ENCODE results near the gene SLC7A14.

Gene SLC7A14

DNA sequence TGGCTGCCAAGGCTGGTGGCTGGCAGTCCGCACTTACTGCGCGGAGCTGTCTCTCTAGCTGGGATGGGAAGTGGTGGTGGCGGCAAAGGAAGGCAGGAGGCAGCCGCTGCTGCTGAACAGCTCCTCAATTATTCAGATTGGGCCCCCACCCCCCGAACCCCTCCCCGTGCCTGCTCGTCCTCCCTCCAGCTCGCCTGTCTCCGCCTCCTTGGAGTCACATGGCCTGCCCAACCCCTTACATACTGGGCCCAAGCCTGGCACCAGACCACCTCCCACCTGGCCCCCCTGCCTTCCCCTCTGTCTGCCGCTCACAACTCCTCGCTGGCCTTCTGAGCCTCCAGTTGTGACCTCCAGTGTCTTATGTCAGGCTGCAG is at the start of gene SLC7A14:
TSS of gene SLC7A14 (minus strand) at position 139 of the 374 bp plus-strand sequence. CDS start 59,139 bp downstream, outside the sequence.
- DNase-seq (ENCODE audit: low spot score) = no peak

DNA sequence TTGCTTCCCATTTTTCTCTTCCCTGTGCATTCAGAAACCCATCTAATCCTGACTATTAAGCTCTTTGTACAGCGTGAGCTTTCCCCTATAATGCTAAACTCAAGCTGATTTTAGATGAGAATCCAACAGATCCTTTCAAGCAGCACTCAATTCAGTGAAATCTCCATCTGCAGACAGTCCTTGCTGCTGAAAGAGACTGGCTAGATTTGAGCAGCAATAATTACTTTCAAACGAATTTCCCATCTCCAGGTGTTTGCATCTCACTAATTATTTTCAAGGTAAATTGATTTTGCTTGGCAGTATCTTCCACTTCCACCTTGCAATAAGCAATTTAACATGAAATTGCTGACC is 49.5 kb upstream of the SLC7A14 start:
- DNase-seq (ENCODE audit: low spot score) = no peak

DNA sequence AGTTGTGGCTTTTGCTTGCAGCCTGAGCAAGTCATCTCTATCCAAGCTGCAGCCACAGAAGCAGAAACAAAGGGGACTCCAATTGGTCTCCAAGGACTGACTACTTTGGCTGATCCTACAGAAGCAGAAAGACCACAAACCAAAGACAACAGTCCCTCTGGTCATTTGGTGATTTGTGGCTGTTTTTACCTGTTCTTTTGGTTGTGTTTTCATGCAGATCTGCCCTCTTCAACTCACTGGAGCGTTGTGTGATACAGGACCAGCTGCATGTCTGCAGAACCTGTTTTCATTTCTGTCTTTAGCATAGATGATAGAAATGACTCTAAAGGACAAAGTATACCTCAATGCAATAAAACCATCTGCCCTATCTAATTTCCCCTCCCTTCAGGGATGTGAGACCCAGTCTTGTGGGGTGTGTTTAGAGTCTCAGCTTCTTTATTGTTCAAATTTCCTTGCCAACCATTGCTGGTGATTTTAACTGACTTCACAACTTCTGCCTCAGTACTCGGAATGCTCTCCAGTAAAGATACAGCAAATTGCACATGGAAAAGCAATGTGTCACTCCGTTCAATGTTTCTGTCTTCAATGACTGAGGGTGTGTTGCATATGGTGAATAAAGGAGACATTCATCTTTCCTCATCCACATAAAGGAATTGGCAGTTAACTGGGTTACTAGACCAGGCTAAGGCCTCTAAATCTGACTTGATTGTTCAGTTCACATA is 48.9 kb upstream of the SLC7A14 start:
- peak; percentile 49 for DNase-seq (ENCODE audit: low spot score)

DNA sequence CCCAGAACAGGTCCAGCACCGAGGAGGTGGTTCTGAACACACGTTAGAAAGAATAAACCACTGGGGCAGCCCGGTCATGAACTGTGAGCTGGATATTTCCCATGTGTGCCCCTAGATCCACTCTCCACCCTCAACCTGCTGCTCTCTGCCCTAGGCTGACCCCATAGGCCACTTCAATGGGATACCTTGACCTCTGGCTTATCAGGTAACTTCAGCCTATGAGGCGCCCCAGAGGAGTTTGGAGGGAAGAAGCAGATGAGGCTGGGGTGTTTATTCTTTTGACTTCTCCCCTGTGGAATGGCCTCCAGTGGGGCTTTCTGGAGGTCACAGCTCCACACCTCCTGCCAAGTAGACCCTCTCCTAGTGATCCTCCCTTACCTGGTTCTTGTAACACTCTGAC is 47.7 kb upstream of the SLC7A14 start:
- DNase-seq (ENCODE audit: low spot score) = no peak

DNA sequence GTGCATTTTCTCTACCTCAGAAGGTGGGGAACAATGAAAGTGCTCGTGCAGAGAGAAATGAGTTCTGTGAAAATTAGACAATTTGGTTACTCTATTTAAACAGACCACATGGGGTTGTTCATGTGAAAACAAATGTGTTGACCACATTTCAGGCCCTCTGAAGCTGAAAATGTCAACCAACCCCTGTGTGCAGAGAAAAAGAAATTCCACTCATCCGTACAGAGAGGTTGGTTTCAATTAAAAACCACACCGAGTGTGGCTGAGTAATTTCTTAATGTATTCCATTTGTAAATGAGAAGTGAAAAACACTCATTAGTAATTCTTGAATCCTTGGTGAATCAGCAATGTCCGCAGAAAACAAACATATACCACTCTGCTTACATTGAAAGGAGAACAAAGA is 46.9 kb upstream of the SLC7A14 start:
- peak; percentile 61 for DNase-seq (ENCODE audit: low spot score)

DNA sequence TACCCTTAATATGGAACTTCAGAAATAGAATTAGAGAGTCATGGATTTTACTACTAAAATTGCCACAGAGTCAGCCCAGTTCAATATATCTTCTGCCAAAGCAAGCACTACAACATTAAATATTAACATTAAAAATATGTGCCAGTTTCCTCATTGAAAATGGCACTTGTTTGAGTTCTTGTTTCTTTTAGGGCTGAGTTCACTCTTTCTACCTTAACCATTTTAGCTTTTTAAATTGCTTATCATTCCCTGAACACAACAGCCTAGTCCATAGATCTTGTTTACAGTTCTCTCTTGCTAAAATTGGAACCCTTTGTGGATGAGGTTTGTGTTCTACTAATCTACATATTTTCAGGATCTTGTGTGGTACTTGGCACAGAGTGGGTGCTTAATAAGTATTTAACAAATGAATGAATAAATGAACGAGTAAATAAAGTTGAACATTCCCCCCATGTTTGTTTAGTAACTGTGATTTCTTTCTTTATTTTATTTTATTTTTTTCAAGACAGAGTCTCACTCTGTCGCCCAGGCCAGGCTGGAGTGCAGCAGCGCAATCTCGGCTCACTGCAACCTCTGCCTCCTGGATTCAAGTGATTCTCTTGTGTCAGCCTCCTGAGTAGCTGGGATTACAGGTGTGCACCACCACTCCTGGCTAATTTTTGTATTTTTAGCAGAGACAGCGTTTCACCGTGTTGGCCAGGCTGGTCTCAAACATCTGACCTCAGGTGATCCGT is 46.0 kb upstream of the SLC7A14 start:
- DNase-seq (ENCODE audit: low spot score) = no peak

DNA sequence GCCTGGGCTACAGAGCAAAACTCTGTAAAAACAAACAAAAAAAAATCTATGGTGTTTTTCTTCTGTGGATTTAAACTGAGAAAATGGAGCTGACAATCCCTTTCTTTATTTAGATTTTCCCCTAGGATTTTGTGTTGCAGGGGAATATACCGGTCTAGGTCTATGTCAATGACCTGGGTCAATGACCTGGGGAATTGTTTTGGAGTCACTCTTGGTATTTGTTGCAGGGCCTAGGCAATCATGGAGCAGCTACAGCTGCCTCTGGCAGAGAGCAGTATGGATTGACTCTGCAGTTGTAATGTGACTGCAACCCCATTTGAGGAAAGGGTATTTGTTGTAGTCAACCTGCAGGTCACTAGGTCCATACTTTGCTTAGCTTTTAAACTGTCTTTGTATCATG is 37.6 kb upstream of the SLC7A14 start:
- no peak for DNase-seq (ENCODE audit: low spot score)

DNA sequence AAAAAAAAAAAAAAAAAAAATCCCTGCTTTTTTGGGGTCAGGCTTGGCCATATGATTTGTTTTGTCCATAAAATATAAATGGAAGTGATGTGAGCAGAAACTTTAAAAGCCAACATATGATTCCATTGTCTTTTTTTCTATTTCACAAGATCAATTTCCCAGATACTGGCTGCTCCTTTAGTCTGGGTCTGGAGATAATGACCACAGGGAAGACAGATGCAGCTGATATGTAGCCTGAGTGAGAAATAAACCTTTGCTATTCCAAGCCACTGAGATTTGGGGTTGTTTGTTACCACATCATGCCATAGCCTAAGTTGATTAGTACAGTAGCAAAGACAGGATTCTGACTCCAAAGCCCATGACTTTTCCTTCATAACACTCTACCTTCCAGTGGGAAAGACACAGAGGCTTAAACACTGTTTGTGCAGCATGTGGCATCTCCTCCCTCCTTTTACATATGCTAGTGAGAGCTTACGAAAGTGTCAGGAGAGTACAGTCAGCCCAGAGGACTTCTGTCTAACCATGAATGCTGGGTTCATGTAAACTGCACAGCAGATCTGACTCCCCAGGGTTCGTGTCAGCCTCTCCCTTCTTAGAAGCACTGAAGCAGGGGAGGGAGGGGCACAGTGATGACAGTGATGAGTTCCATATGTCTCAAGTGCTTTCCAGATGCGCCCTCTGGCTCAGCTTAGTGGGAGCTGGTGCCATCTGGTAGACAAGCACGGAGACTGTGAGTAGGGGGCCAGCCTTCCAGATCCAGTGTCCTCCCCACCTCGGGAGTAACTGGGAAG is 36.7 kb upstream of the SLC7A14 start:
- DNase-seq (ENCODE audit: low spot score) = no peak

DNA sequence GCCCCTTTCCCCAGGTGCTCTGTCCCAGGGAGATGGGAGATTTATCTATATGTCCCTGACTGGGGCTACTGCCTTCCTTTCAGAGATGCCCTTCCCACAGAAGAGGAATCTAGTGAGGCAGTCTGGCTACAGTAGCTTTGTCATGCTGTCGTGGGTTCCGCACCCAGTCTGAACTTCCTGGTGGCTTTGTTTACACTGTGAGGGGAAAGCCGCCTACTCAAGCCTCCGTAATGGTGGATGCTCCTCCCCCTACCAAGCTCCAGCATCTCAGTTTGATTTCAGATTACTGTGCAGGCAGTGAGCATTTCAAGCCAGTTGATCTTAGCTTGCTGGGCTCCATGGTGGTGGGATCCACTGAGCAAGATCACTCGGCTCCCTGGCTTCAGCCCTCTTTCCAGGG is 35.4 kb upstream of the SLC7A14 start:
- DNase-seq (ENCODE audit: low spot score) = no peak

DNA sequence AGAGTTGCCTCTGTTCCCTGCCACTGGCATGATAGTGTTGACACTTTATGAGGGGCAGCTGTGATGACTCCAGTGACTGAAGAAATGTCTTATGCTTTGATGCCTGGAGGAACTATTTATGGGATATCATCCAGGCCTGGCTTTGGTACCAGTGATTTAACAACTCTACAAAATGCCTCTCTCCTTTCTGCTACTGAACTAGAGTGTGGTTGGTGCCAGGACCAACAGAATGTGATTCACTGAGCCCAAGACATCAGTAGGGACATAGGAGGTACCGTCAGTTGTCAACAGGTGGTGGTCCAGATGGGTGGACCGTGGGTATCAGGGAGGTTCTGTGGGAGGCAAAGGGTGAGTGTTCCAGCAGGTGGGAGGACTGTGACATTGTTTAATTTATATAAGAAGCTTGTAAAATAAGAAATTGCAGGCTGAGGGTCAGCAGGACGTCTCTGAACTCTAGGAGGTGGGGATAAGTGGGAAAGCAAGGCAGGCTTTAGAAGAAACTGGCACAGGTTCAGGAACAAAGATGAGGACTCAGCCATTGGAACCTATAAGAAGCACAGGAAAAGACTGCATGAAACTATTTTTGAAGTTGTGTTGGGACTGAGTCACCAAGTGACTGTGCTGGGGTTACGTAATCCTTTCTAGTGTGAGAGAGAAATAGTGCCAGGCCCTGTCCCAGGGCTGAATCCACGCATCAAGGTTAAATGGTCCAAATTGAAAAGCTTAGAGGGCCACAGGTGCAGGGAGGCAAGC is 28.5 kb upstream of the SLC7A14 start:
- DNase-seq (ENCODE audit: low spot score) = no peak

DNA sequence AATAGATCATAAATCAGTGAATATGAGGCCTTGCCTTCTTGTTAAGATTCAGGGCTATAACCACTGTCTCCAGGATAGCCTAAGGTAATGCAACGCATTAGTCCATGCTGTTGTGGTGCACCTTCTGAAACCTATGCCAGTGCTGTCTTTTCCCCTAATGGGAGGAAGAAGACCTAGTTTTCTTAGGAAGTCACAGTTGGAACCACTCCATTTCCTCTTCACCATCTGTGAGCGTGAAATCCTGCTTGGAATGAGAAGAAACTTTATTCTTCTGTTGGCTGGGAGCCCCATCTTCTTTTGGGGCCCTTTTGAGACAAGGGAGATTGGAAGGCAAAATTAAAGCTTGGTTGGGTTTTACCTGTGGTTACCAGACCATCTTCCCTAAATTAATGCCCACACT is 25.9 kb upstream of the SLC7A14 start:
- no peak for DNase-seq (ENCODE audit: low spot score)

DNA sequence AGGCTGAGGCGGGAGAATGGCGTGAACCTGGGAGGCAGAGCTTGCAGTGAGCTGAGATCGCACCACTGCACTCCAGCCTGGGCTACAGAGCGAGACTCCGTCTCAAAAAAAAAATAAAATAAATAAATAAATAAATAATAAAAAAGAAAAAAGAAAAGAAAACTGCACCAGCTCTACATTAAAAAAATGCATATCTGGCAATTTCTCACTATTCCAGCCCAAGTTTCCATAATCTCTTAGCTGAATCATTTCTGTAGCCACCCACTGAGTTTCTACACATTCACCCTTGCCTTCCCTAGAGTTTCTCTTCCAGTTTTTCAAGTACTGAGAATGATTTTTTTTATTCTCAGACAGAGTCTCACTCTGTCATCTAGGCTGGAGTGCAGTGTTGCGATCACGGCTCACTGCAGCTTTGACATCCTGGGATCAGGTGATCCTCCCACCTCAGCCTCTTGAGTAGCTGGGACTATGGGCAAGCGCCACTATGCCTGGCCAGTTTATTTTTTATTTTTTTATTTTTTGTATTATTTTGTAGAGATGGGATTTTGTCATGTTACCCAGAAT is 24.5 kb upstream of the SLC7A14 start:
- no peak for DNase-seq (ENCODE audit: low spot score)

DNA sequence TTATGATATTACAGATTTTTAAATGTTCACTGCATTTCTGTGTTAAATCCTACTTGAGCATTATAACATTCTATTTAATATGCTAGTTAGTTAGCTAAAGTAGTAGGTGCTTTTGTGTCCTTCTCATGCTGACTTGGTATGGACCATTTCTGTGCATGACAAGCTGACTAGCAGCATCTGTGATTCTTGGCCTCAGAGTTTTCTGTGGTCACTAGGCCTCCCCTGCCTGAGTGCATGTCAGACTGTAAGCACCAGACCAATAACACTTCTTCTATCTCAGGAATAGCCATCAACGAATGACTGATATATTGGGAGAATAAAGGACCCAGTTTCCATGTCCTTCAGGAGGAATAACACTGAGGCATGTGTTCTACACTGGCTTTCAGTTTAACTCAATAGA is 22.6 kb upstream of the SLC7A14 start:
- DNase-seq (ENCODE audit: low spot score) = no peak

DNA sequence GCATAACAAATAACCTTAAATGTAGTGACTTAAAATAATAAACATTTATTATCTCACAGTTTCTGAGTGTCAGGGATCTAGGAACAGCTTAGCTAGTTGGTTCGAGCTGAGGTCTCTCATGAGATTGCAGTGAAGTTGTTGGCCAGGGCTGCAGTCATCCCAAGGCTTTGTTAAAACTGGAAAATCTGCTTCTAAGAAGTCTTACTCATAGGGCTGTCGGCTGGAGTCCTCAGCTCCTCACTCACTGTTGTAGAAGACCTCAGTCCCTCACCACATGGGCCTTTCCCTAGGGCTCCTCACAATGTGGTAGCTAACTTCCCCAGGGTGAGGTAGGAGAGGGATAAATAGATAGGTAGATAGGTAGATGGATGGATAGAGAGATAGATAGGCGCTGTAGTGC is 20.8 kb upstream of the SLC7A14 start:
- no peak for DNase-seq (ENCODE audit: low spot score)

DNA sequence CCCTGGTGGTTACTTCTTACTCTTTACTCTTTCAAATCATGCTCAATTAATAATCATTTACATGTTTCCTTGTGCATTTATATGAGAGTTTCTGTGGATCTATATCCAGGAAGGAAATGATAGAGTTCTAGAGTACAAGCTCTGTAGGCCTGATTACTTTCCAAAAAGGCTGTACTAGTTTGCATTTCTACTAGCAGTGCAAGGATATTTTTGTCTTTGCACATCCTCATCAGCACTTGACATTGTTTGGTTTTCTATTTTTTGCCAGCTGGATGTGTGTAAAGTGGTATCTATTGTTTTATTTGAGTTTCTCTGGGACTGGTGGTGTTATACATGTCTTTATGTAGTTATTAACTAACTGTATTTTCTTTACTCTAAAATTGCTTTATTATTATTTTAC is 19.6 kb upstream of the SLC7A14 start:
- DNase-seq (ENCODE audit: low spot score) = no peak

DNA sequence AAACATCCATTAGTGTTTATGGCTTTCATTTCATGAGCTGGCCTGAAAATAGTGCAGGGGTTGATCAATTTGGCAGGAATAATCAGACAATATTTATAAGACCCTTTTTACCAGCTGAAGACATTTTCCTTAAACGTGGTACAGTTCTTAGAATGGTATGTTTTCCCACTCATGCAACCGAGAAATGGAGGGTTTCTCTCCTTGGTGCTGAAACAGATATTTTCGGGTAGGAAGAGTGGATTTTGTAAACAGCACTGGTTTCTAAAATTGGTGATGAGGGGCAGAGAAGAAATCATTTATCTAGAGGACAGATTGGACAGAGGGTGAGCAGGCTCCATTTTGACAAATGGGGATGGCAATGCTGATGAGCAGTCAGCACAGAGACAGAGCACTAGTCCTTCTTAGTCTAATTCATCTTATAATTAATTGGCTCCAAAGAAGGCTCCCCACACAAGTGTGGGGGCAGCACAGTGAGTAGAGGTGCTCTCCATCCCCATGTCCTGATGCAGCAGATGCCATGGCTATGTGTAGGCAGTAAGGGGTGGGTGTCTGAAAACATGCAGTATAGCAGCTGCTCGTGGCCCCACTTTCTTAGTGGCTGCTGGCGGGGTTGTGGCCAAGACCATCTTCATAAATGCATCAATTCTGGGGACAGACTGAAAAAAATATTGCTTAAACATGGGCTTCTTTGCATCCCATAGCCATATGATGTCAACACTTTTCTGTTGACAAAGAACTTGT is 18.1 kb upstream of the SLC7A14 start:
- DNase-seq (ENCODE audit: low spot score) = no peak

DNA sequence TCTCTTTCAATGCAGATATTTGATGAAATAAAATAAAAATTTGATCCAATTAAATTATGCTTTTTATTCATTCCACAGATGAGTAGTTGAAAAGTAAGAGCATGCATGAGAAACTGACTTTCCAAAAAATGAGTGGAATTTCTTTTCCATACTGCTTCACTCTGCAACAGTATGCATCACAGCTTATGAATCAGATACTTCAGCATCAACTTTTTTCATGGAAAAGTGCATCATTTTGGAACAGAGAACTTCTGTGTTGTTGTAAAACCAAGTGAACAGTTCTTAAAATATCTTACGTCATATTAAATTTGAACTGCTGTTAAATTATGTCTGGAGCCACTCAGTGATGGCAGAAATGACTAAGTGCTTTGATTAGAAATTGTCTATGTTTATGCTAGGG is 16.7 kb upstream of the SLC7A14 start:
- no peak for DNase-seq (ENCODE audit: low spot score)

DNA sequence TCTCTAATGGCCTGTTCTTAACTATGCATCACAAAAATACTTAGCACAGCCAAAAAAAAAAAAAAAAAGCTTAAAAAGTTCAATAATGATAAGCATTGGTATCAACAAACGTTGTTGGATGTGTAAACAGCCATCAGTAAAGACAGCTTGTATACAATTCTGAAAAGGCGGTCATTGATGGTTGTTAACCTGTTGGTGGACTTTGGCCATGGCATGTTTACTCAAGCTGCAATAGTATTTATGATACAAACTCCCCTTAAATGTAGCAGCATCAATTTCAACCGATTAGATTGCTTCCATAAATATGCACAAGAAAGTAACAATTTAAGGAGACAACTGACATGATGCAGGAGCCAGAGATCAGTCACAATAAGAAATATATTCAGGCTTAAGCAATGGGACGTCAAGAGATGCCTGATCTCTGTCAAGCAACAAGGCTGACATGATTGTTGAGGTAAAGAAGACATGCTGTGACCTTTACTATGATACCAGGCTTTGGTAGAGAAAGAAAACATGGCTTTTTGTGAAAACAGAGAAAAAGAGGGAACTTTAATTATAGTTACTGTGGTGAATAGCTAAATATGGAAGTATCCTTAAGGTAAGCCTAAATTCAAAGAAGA is 14.2 kb upstream of the SLC7A14 start:
- DNase-seq (ENCODE audit: low spot score) = no peak

DNA sequence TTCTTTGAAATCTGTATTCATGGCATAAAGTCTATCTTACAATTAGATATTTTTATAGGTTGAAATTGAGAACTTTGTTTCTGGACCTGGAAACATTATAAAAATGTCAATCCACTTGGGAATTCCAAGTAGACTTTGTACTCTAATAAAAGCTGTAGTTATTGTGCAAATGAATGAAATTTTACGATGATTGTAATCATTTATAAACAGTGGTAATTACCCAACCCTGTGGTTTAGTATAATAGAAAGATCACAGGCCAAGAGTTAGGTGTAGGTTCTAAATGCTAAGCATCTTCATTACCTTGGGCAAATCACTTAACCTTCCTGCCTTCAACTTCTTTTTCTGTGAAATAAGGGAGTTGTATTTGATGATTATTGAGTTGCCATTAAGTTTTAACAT is 13.2 kb upstream of the SLC7A14 start:
- DNase-seq (ENCODE audit: low spot score) = no peak

DNA sequence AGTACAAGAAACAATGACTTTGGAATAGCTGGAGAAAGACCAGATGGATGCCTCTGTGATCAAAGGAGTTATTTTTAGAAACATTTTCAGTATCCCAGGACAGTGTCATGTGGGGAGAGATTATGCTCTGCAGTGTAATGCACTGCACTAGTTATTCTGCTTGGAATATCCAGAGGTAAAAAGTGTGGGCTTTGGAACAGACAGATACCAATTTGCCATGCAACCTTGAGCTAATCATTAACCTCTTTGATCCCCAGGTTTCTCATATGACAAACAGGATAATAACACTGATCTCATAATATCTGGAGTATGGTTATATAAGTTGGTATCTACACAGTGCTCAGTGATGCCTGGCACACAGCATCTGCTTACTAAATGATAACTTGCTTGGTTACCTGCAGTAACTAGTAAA is 12.2 kb upstream of the SLC7A14 start:
- no peak for DNase-seq (ENCODE audit: low spot score)

DNA sequence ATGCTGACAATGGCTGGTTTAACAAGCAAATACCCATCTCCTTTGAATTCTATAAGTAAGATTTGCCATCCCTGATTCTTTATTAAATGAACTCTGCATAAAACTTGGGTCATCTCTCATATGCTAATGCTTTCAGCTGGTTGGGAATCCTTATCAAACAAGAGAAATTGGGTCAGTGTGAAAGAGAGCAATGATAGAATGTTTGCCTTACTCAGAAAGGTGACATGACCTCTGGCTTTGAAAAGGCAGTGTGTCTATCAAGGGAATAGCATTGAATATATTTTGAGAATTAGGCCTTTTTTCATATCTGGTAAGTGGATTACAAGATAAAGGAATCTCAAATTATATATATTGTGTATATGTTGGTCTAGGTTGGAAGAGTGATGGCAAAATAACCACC is 8.7 kb upstream of the SLC7A14 start:
- no peak for DNase-seq (ENCODE audit: low spot score)
